Fibroblast of lung (primary cell): Measurements from ENCODE around the gene WNT7A.

Source experiments
- EZH2 ChIP-seq: IDR thresholded peaks from 2 replicates; pipeline ENCODE4 v1.5.1; 2012; ENCODE audit warnings: low read length, control low read depth, mild to moderate bottlenecking; ENCODE audit errors: missing control alignments
- TF ChIP-seq, protein P1 (sequence below), 2 donors: IDR thresholded peaks in 1 of 2; conservative IDR thresholded peaks in 1 of 2; 1 replicate in 1 of 2; 2 replicates in 1 of 2; pipeline ENCODE4 v1.5.1; 2011 to 2012; ENCODE audit warnings: low read length in 2 of 2, control low read depth in 1 of 2, inconsistent platforms in 1 of 2, low read depth in 1 of 2, mild to moderate bottlenecking in 1 of 2

DNA sequence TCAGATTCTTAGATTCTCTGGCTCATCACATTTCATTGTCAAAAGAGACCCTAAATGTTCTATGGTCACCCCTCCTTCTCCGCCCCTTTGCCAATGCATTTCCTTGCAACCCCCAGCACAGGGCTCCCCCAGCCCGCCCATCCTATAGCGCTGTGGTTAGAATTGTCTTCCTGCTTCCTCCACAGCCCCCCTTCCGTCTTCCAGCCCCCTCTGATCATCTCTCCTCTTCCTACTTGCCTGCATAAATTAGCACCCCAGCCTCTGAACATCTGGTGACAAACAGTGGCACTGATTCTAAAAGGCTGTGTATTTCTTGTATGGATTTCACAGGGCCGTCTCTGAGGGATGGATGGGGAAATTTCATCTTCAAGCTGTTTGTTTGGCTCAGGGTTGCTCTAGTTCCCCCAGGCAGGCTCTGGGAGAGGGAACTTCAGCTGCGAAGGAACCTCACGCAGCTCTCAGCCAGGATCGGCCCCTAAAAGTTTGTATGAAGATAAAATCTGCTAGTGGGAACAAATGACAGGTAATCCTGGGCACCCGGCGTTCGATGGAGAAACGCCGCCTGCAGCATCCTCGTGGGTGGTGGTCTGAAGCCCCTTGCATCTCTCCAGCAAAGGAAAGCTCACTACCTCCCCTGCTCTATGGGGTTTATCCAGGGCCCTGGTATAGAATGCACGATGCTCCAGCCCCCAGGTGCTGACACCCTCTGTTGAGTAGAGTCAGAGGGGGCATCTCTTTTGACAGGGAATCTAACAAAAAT is 83.0 kb downstream of the WNT7A start:
- TF ChIP-seq, protein P1, sequence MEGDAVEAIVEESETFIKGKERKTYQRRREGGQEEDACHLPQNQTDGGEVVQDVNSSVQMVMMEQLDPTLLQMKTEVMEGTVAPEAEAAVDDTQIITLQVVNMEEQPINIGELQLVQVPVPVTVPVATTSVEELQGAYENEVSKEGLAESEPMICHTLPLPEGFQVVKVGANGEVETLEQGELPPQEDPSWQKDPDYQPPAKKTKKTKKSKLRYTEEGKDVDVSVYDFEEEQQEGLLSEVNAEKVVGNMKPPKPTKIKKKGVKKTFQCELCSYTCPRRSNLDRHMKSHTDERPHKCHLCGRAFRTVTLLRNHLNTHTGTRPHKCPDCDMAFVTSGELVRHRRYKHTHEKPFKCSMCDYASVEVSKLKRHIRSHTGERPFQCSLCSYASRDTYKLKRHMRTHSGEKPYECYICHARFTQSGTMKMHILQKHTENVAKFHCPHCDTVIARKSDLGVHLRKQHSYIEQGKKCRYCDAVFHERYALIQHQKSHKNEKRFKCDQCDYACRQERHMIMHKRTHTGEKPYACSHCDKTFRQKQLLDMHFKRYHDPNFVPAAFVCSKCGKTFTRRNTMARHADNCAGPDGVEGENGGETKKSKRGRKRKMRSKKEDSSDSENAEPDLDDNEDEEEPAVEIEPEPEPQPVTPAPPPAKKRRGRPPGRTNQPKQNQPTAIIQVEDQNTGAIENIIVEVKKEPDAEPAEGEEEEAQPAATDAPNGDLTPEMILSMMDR (conservative IDR thresholded peaks at IDR 0.05 in 1 of 2, IDR thresholded peaks at IDR 0.05 in 1 of 2; ENCODE audit: low read depth in 1 of 2, low read length in 2 of 2), result no peak
- no peak for TF ChIP-seq EZH2
